ENCODE data around the gene DNASE1L1.

DNA sequence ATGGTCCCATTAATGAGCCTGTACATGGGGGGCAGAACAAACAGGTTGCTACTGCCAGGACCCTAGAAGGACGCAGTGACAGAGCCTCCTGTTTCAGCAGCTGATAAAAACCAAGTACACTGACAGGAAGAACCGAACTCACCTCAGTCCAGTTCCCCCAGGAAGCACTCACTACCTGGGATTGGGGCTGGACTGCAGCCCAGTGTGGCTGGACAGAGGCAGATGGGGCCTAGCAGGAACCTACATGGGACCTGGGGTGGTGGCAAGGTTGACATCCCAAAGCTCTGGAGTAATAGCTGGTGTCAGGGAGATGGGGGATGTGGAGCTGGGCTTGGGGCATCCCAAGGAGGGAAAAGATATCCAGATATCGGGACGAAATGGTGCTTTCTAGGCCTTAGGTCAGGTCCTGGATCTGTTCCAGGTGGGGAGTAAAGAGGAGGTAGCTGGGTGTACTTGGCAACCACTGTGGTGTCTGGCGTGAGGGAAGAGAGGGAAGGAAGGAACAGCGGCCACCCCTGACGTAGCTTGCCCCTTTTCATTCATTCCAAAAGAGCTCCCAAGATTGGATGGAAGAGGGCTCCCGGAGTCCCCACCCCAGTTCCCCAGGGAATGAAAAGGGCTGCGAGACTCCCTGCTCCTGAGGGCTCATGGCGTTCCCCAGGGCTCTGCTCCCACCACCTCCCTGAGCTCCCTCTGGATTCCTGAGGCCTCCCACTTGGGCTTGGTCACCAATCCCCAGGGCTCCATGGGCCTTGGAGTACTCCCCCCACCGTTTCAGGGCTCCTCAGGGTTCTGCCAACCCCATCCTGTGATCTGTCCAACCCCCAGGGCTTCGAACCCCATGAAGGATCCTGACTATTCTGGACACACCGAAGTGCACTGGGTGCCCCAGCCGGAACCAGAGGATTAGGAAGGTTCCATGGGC is 25.4 kb downstream of the DNASE1L1 start:
- no peak for TF ChIP-seq CTCF (optimal IDR thresholded peaks at IDR 0.05 in 1 of 3, IDR thresholded peaks at IDR 0.05 in 1 of 3, conservative IDR thresholded peaks at IDR 0.05 in 1 of 3; ENCODE audit: extremely low read depth in 1 of 3, insufficient read depth in 2 of 3, low read length in 3 of 3)
- TF ChIP-seq EZH2 (IDR thresholded peaks at IDR 0.05; ENCODE audit: low read length) = no peak

Measured in keratinocyte (primary cell).